Smooth muscle cell (in vitro differentiated cells): ENCODE results near the gene CXorf38. TPM values are rescaled to one million over a fixed set of nuclear protein-coding genes. Genes with fewer than 3 reads are reported as not detected.
A peak's percentile ranks its signal among the peaks of the same experiment; 100 is the strongest.

ENCODE experiments used
- DNase-seq: peaks from one replicate; lab custom pipeline; 2025; ENCODE audit not compliant: unreplicated experiment; lab: John Stamatoyannopoulos, UW
- H2AFZ ChIP-seq: fragments of 200-600 bp; sonication (generic); 2 replicates; pipeline ENCODE4 v1.6.0; 2016; ENCODE audit warnings: antibody characterized with exemption, low read depth, mild to moderate bottlenecking
- H3F3A ChIP-seq: fragments of 200-600 bp; sonication (generic); 2 replicates; pipeline ENCODE4 v1.6.0; 2017; ENCODE audit warnings: antibody characterized with exemption, low read depth
- H3K27ac ChIP-seq: fragments of 200-600 bp; sonication (generic); 2 replicates; pipeline ENCODE4 v1.5.1; 2016; ENCODE audit warnings: low read depth, mild to moderate bottlenecking
- H3K27me3 ChIP-seq: fragments of 200-600 bp; sonication (generic); 2 replicates; pipeline ENCODE4 v1.6.1; 2016; ENCODE audit warnings: low read depth, mild to moderate bottlenecking
- H3K36me3 ChIP-seq: fragments of 200-600 bp; sonication (generic); 2 replicates; pipeline ENCODE4 v1.5.1; 2016; ENCODE audit warnings: low read depth
- H3K4me1 ChIP-seq: fragments of 200-600 bp; sonication (generic); 2 replicates; pipeline ENCODE4 v1.5.1; 2016; ENCODE audit warnings: low read depth
- H3K4me2 ChIP-seq: fragments of 200-600 bp; sonication (generic); 2 replicates; pipeline ENCODE4 v1.6.0; 2016; ENCODE audit warnings: mild to moderate bottlenecking
- H3K4me3 ChIP-seq: fragments of 200-600 bp; sonication (generic); 2 replicates; pipeline ENCODE4 v1.5.1; 2016; ENCODE audit warnings: mild to moderate bottlenecking
- H3K79me2 ChIP-seq: fragments of 200-600 bp; sonication (generic); 2 replicates; pipeline ENCODE4 v1.6.0; 2016; ENCODE audit warnings: low read depth, mild to moderate bottlenecking
- H3K9ac ChIP-seq: fragments of 200-600 bp; sonication (generic); 2 replicates; pipeline ENCODE4 v1.6.0; 2016; ENCODE audit warnings: low read depth
- H3K9me3 ChIP-seq: fragments of 200-600 bp; sonication (generic); replicated peaks from 2 replicates; pipeline ENCODE4 v1.5.1; 2016; ENCODE audit warnings: low read depth
- H4K20me1 ChIP-seq: fragments of 200-600 bp; sonication (generic); 2 replicates; pipeline ENCODE4 v1.6.0; 2016; ENCODE audit warnings: low read depth
- WGBS: methylation state at CpG from one replicate; pipeline ENCODE4 v1.1.7; 2016; ENCODE audit warnings: low lambda C conversion rate; 5-methylcytosine and 5-hydroxymethylcytosine counted together
- polyA plus RNA-seq: library from polyadenylated mRNA; unstranded; fragments of >200 nt; fragmentation: Nextera tagmentation; extraction: Ambion mirVana; gene quantifications from 2 replicates; pipeline ENCODE4 v1.2.1, GENCODE V29; 2016
- total RNA-seq: library from RNA; depleted of rRNA; stranded (reverse); fragments of >200 nt; gene quantifications from 2 replicates; pipeline ENCODE4 v1.2.3, GENCODE V29; 2014
- TF ChIP-seq, protein P1 (sequence below): fragments of 200-600 bp; sonication (generic); IDR thresholded peaks from 2 replicates; pipeline ENCODE4 v1.5.1; 2017; ENCODE audit warnings: borderline replicate concordance, mild to moderate bottlenecking, antibody characterized with exemption; ENCODE audit not compliant: insufficient read depth, poor library complexity, severe bottlenecking

Gene CXorf38
- total and polyA plus RNA-seq, 2 experiments from 2014 or later, result 8.5 to 11.0 TPM

DNA sequence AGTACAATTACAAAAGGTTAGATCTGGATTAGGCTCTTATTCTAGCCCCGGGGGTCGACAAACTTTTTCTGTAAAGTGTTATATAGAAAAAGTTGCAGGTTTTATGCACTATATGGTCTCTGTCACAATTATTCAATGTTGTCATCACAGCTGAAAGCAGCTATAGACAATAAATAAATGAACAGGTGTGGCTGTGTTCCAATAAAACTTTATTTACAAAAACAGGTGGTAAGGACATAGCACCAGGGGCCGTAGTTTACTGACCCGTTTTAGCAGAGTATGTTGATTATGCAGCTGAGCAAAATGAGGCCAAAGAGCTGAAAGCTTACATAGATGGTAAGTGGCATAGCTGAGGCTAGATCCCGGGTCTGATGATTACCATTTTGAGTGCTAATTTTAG, 13.0 kb upstream of the CXorf38 start:
- Histone ChIP-seq H2AFZ (no peak overlapping the region), H3K9ac (no peak overlapping the region), H3K4me3 (no peak overlapping the region), H3K27me3 (no peaks in the 10 kb centered on the region), H3K4me1 (no peaks in the 10 kb centered on the region), H3K79me2 (no peaks in the 10 kb centered on the region), H3K4me2 (no peak overlapping the region), H3K9me3 (no peaks in the 10 kb centered on the region), H3F3A (no peaks in the 10 kb centered on the region), H4K20me1 (no peaks in the 10 kb centered on the region), H3K27ac (no peak overlapping the region), H3K36me3 (no peaks in the 10 kb centered on the region)
- DNase-seq, result no peak
- TF ChIP-seq, protein P1, sequence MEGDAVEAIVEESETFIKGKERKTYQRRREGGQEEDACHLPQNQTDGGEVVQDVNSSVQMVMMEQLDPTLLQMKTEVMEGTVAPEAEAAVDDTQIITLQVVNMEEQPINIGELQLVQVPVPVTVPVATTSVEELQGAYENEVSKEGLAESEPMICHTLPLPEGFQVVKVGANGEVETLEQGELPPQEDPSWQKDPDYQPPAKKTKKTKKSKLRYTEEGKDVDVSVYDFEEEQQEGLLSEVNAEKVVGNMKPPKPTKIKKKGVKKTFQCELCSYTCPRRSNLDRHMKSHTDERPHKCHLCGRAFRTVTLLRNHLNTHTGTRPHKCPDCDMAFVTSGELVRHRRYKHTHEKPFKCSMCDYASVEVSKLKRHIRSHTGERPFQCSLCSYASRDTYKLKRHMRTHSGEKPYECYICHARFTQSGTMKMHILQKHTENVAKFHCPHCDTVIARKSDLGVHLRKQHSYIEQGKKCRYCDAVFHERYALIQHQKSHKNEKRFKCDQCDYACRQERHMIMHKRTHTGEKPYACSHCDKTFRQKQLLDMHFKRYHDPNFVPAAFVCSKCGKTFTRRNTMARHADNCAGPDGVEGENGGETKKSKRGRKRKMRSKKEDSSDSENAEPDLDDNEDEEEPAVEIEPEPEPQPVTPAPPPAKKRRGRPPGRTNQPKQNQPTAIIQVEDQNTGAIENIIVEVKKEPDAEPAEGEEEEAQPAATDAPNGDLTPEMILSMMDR, result no peak
- 87% methylated on average over 5 of the region's 5 CpGs for WGBS

- H3K9ac ChIP-seq, result no peak overlapping the region
- no peak overlapping the region for H3K4me3 ChIP-seq
Measured at GRCh38 chrX:40653535-40653934, 6.2 kb upstream of the CXorf38 start.

DNA sequence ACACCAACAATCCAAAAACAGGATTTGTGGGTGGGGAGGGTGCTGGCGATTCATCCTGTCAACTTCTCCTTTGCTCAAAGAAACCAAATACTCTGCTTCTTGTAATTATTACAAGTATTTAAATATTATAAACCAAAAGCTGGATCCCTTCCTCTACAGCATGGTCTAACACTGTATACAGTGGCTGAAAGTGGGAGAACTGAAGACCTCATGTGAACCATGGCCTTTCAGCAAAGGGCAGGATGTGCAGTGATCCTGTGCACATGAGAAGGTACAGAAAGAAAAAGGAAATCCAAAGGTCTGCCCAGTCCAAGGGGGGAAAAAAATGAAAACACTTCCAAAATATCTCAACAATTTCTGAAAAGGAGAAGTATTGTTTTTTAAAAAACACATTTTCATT, 5.3 kb upstream of the CXorf38 start:
- H3K79me2 ChIP-seq, result no peaks in the 10 kb centered on the region
- no peak for DNase-seq
- no peaks in the 10 kb centered on the region for H3K4me1 ChIP-seq
- H3K4me2 ChIP-seq, result no peak overlapping the region
- H3F3A ChIP-seq, result no peaks in the 10 kb centered on the region
- 100% methylated on average over 1 of the region's 1 CpG for WGBS
- no peaks in the 10 kb centered on the region for H3K27me3 ChIP-seq
- no peak overlapping the region for H3K27ac ChIP-seq
- no peak overlapping the region for H3K9ac ChIP-seq
- no peaks in the 10 kb centered on the region for H3K36me3 ChIP-seq
- H2AFZ ChIP-seq, result no peak overlapping the region
- H4K20me1 ChIP-seq, result no peaks in the 10 kb centered on the region
- no peak overlapping the region for H3K4me3 ChIP-seq
- no peaks in the 10 kb centered on the region for H3K9me3 ChIP-seq
- TF ChIP-seq, protein P1, result no peak

More at GRCh38 chrX:40653535-40653934, 6.2 kb upstream of the CXorf38 start:
- Histone ChIP-seq H3K4me2 (no peak overlapping the region), H3F3A (no peaks in the 10 kb centered on the region), H3K36me3 (no peaks in the 10 kb centered on the region), H3K9me3 (no peaks in the 10 kb centered on the region), H4K20me1 (no peaks in the 10 kb centered on the region), H3K79me2 (no peaks in the 10 kb centered on the region), H3K27ac (no peak overlapping the region), H2AFZ (no peak overlapping the region), H3K4me1 (no peaks in the 10 kb centered on the region), H3K27me3 (no peaks in the 10 kb centered on the region)
- 87% methylated on average over 2 of the region's 2 CpGs for whole genome bisulfite sequencing
- TF ChIP-seq, protein P1, result no peak
- DNase-seq, result no peak

DNA sequence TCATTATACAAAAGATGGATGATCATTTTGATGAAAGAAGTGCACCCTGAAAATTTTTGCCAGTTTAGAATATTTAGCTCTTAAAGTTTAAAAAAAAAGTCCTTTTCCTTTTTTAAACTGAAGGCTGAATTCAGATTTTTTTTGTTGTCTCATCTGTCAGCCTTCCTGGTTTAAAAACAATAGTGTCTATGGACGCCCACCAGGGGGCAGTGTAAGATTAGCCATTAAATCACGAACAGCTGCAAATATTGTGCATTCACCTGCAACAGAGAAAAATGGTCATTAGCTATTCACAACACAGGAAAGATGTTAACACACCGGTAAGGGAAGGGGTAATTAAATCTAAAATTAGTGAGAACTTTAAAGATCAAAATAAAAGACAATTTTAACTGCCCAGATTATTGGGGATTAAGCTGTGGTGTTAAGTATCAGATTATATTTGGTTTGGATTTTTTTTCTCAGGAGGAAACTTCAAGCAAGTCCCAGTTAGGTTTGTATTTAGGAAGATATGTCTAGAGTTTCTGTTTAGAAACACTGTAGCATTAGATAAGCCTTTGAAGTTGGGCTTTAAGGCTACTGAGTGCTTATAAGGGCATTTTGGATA, 4.4 kb upstream of the CXorf38 start:
- no peak overlapping the region for H2AFZ ChIP-seq
- H3K9ac ChIP-seq, result no peak overlapping the region
- 13% methylated on average over 3 of the region's 3 CpGs for WGBS
- H3K4me3 ChIP-seq, result no peak overlapping the region
- H3K4me1 ChIP-seq, result no peaks in the 10 kb centered on the region
- no peaks in the 10 kb centered on the region for H3F3A ChIP-seq
- H3K36me3 ChIP-seq, result no peaks in the 10 kb centered on the region
- DNase-seq, result peak; percentile 5
- TF ChIP-seq, protein P1, result peak; percentile 87
- H3K4me2 ChIP-seq, result no peak overlapping the region
- H3K9me3 ChIP-seq, result no peaks in the 10 kb centered on the region
- no peak overlapping the region for H3K27ac ChIP-seq
- H3K27me3 ChIP-seq, result no peaks in the 10 kb centered on the region
- no peaks in the 10 kb centered on the region for H3K79me2 ChIP-seq
- no peaks in the 10 kb centered on the region for H4K20me1 ChIP-seq
